GM23338 (cell line): Measurements from ENCODE around the gene DTNB.

Source experiments
- CTCF ChIP-seq, 2 experiments: fragments of 200-600 bp in 1 of 2; sonication (generic) in 1 of 2; conservative IDR thresholded peaks; 2 replicates each; pipeline versions ENCODE4 v1.5.1 to v1.6.1; 2016 to 2017; ENCODE audit warnings: antibody characterized with exemption in 2 of 2, low read depth in 2 of 2, mild to moderate bottlenecking in 2 of 2, moderate library complexity in 1 of 2
- ETS1 ChIP-seq: IDR thresholded peaks from 2 replicates; pipeline ENCODE4 v1.6.1; 2016; ENCODE audit warnings: antibody characterized with exemption
- EZH2 ChIP-seq: fragments of 200-600 bp; sonication (generic); IDR thresholded peaks from one replicate; pipeline ENCODE4 v1.8.0; 2017; ENCODE audit warnings: antibody characterized with exemption, mild to moderate bottlenecking, low read depth; ENCODE audit not compliant: unreplicated experiment
- EZH2phosphoT487 ChIP-seq: fragments of 200-600 bp; sonication (generic); IDR thresholded peaks from one replicate; pipeline ENCODE4 v1.8.1; 2018; ENCODE audit warnings: antibody characterized with exemption; ENCODE audit not compliant: unreplicated experiment
- JUNB ChIP-seq: IDR thresholded peaks from one replicate; pipeline ENCODE4 v1.6.1; 2016; ENCODE audit warnings: antibody characterized with exemption; ENCODE audit not compliant: unreplicated experiment
- POLR2AphosphoS5 ChIP-seq: IDR thresholded peaks from 2 replicates; pipeline ENCODE4 v1.6.1; 2016; ENCODE audit warnings: antibody characterized with exemption, low read depth
- STAT1 ChIP-seq: IDR thresholded peaks from one replicate; pipeline ENCODE4 v1.6.1; 2016; ENCODE audit warnings: antibody characterized with exemption; ENCODE audit not compliant: unreplicated experiment
- ZNF331 ChIP-seq: fragments of 250-450 bp; sonication (Bioruptor Pico); IDR thresholded peaks from 2 replicates; pipeline ENCODE4 v1.5.0; 2020; ENCODE audit warnings: low read depth, mild to moderate bottlenecking, moderate library complexity
- TF ChIP-seq, protein P1 (sequence below): IDR thresholded peaks from one replicate; pipeline ENCODE4 v1.6.1; 2018; ENCODE audit warnings: antibody characterized with exemption; ENCODE audit not compliant: unreplicated experiment

DNA sequence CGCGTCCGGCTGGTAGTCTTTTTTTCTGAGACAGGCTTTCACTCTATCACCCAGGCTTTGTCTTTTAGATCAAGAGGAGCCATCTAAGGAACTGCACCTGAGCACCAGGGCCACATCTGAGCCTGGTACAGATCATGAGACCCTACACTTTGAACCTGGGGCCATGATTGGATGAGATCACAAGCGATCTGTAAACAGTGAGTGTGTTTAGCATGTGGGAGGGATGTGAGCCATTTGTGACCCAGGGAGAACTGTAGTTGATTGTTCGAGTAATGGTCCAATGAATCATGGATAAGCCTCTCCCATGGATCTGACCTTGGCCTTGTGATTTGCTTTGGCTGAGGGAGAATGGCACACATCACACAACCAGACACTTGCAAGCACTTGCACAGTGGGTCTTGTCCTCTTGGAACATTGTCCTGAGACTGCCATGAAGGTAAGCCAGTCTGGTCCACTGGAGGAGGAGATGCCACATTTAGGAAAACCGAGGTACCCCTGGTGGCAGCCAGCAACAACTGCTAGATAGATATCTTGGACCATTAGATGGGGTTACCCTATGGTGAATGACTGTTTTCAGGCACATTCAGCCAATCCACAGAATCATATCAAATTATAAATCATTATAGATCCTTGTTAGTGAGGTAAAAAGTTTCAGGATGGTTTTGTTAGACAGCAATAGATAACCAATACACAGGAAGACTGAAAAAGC, 19.5 kb upstream of the DTNB start:
- no peak; a peak in 1 of 4 replicates for TF ChIP-seq CTCF (conservative IDR thresholded peaks at IDR 0.05; ENCODE audit: low read depth in 2 of 2)
- TF ChIP-seq EZH2phosphoT487 = no peak
- TF ChIP-seq, protein P1, sequence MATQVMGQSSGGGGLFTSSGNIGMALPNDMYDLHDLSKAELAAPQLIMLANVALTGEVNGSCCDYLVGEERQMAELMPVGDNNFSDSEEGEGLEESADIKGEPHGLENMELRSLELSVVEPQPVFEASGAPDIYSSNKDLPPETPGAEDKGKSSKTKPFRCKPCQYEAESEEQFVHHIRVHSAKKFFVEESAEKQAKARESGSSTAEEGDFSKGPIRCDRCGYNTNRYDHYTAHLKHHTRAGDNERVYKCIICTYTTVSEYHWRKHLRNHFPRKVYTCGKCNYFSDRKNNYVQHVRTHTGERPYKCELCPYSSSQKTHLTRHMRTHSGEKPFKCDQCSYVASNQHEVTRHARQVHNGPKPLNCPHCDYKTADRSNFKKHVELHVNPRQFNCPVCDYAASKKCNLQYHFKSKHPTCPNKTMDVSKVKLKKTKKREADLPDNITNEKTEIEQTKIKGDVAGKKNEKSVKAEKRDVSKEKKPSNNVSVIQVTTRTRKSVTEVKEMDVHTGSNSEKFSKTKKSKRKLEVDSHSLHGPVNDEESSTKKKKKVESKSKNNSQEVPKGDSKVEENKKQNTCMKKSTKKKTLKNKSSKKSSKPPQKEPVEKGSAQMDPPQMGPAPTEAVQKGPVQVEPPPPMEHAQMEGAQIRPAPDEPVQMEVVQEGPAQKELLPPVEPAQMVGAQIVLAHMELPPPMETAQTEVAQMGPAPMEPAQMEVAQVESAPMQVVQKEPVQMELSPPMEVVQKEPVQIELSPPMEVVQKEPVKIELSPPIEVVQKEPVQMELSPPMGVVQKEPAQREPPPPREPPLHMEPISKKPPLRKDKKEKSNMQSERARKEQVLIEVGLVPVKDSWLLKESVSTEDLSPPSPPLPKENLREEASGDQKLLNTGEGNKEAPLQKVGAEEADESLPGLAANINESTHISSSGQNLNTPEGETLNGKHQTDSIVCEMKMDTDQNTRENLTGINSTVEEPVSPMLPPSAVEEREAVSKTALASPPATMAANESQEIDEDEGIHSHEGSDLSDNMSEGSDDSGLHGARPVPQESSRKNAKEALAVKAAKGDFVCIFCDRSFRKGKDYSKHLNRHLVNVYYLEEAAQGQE = no peak
- no peak for TF ChIP-seq EZH2
- TF ChIP-seq POLR2AphosphoS5 = no peak
- TF ChIP-seq ETS1 = no peak
- no peak for TF ChIP-seq ZNF331 (CRISPR knock-in tag)
- no peak for TF ChIP-seq JUNB
- TF ChIP-seq STAT1 = no peak
